IMR-90 (cell line): ENCODE data around the gene WDR49. TPM values are rescaled to one million over a fixed set of nuclear protein-coding genes. Genes with fewer than 3 reads are reported as not detected.

Source experiments
- ATAC-seq: fragments of 200-7000 bp; cut with Tn5 transposase; 2 replicates; pipeline ENCODE4 v1.9.1; 2020; ENCODE audit warnings: low read depth, mild to moderate bottlenecking, moderate library complexity
- BruUV-seq: library from RNA; stranded (reverse); fragments of 400-500 nt; replicated peaks from 2 replicates; lab custom pipeline; 2021; lab: Mats Ljungman, UMichigan
- CTCF ChIA-PET: fragments of 300-600 bp; formaldehyde crosslinking; extraction: SDS; loops from one replicate; lab custom pipeline; 2021; ENCODE audit warnings: antibody characterized with exemption; lab: Yijun Ruan, JAX
- POLR2A ChIA-PET: fragments of 300-600 bp; sonication (Branson Sonifier 250); formaldehyde crosslinking; loops from one replicate; lab custom pipeline; 2022; ENCODE audit warnings: antibody characterized with exemption; ENCODE audit not compliant: unreplicated experiment; lab: Charles Lee
- DNase-seq: peaks from one replicate; pipeline ENCODE4 v3.0.0; 2013
- H2AFZ ChIP-seq: replicated peaks from 2 replicates; pipeline ENCODE3; 2013; ENCODE audit warnings: low read length, mild to moderate bottlenecking; ENCODE audit not compliant: poor library complexity
- H2AK5ac ChIP-seq: 2 replicates; pipeline ENCODE4 v1.6.1; 2013; ENCODE audit warnings: low read depth, low read length, inconsistent platforms
- H2AK9ac ChIP-seq: replicated peaks from 2 replicates; pipeline ENCODE3; 2013; ENCODE audit warnings: mild to moderate bottlenecking, low read depth, low read length, moderate library complexity; ENCODE audit not compliant: poor library complexity
- H2BK120ac ChIP-seq: 2 replicates; pipeline ENCODE4 v1.6.1; 2013; ENCODE audit warnings: low read depth, low read length, inconsistent platforms
- H2BK15ac ChIP-seq: 3 replicates; pipeline ENCODE4 v1.6.1; 2013; ENCODE audit warnings: low read depth, low read length, inconsistent platforms
- H2BK20ac ChIP-seq: 2 replicates; pipeline ENCODE4 v1.6.1; 2013; ENCODE audit warnings: low read depth, mild to moderate bottlenecking, inconsistent platforms, low read length, moderate library complexity
- H2BK5ac ChIP-seq: 2 replicates; pipeline ENCODE4 v1.6.1; 2013; ENCODE audit warnings: mild to moderate bottlenecking, low read depth, low read length, inconsistent platforms; ENCODE audit not compliant: poor library complexity, severe bottlenecking
- H3K14ac ChIP-seq: replicated peaks from 2 replicates; pipeline ENCODE4 v1.6.1; 2013; ENCODE audit warnings: low read depth, low read length, inconsistent platforms
- H3K18ac ChIP-seq: 2 replicates; pipeline ENCODE4 v1.6.1; 2013; ENCODE audit warnings: low read depth, low read length, control low read depth
- H3K23ac ChIP-seq: 2 replicates; pipeline ENCODE4 v1.6.1; 2013; ENCODE audit warnings: low read depth, low read length, inconsistent platforms
- H3K27ac ChIP-seq: 2 replicates; pipeline ENCODE4 v1.5.1; 2013; ENCODE audit warnings: mild to moderate bottlenecking, control low read depth, low read length; ENCODE audit not compliant: insufficient read depth
- H3K27me3 ChIP-seq: 2 replicates; pipeline ENCODE4 v1.6.1; 2013; ENCODE audit warnings: low read length; ENCODE audit not compliant: control insufficient read depth, insufficient read depth
- H3K36me3 ChIP-seq: 2 replicates; pipeline ENCODE4 v1.6.1; 2013; ENCODE audit warnings: low read length, mixed read lengths; ENCODE audit not compliant: control insufficient read depth, insufficient read depth
- H3K4ac ChIP-seq: 2 replicates; pipeline ENCODE4 v1.6.1; 2013; ENCODE audit warnings: low read depth, low read length, inconsistent platforms
- H3K4me1 ChIP-seq: 2 replicates; pipeline ENCODE4 v1.6.1; 2013; ENCODE audit warnings: low read length, mixed read lengths; ENCODE audit not compliant: control insufficient read depth, insufficient read depth
- H3K4me2 ChIP-seq: 2 replicates; pipeline ENCODE4 v1.6.1; 2013; ENCODE audit warnings: low read depth, mild to moderate bottlenecking, control low read depth, low read length, moderate library complexity
- H3K4me3 ChIP-seq: 2 replicates; pipeline ENCODE4 v1.5.1; 2013; ENCODE audit warnings: low read depth, mild to moderate bottlenecking, control low read depth, low read length, moderate library complexity; ENCODE audit not compliant: insufficient read depth
- H3K56ac ChIP-seq: 2 replicates; pipeline ENCODE4 v1.6.1; 2013; ENCODE audit warnings: low read length, inconsistent platforms; ENCODE audit not compliant: insufficient read depth; ENCODE audit errors: extremely low read depth
- H3K79me1 ChIP-seq, 2 experiments: 2 replicates each; pipeline ENCODE4 v1.6.1; 2013; ENCODE audit warnings: low read length in 2 of 2, inconsistent platforms in 1 of 2, low read depth in 1 of 2
- H3K9ac ChIP-seq: 2 replicates; pipeline ENCODE4 v1.6.1; 2013; ENCODE audit warnings: low read depth, low read length, control low read depth
- H3K9me1 ChIP-seq: 2 replicates; pipeline ENCODE4 v1.6.1; 2013; ENCODE audit warnings: low read length, inconsistent platforms; ENCODE audit not compliant: insufficient read depth
- H3K9me3 ChIP-seq: 2 replicates; pipeline ENCODE4 v1.6.1; 2013; ENCODE audit warnings: low read length; ENCODE audit not compliant: control insufficient read depth, insufficient read depth
- H4K20me1 ChIP-seq: 2 replicates; pipeline ENCODE4 v1.6.1; 2013; ENCODE audit warnings: low read length, inconsistent platforms; ENCODE audit not compliant: insufficient read depth
- H4K5ac ChIP-seq: 2 replicates; pipeline ENCODE4 v1.6.1; 2013; ENCODE audit warnings: mild to moderate bottlenecking, low read depth, low read length, control low read depth
- H4K8ac ChIP-seq, 2 experiments: 2 replicates each; pipeline ENCODE4 v1.6.1; 2013; ENCODE audit warnings: low read depth in 2 of 2, low read length in 2 of 2, control low read depth in 1 of 2, inconsistent platforms in 1 of 2
- H4K91ac ChIP-seq: 2 replicates; pipeline ENCODE4 v1.6.1; 2013; ENCODE audit warnings: low read depth, low read length, inconsistent platforms; ENCODE audit not compliant: insufficient read depth
- BHLHE40 ChIP-seq: fragments of 150-350 bp; IDR thresholded peaks from 2 replicates; pipeline ENCODE4 v1.6.1; 2016; ENCODE audit warnings: mild to moderate bottlenecking, low read depth, low read length
- CEBPB ChIP-seq: IDR thresholded peaks from 2 replicates; pipeline ENCODE4 v1.6.1; 2012; ENCODE audit warnings: low read depth, low read length, improper control_type of control experiment
- CHD1 ChIP-seq: IDR thresholded peaks from 2 replicates; pipeline ENCODE4 v1.6.1; 2012; ENCODE audit warnings: low read depth, low read length, improper control_type of control experiment
- CTCF ChIP-seq: conservative IDR thresholded peaks from 2 replicates; pipeline ENCODE4 v1.5.1; 2012; ENCODE audit warnings: mild to moderate bottlenecking, low read depth, low read length, improper control_type of control experiment
- ELK1 ChIP-seq: fragments of 150-350 bp; IDR thresholded peaks from 2 replicates; pipeline ENCODE4 v1.6.1; 2016; ENCODE audit warnings: low read depth, mild to moderate bottlenecking, low read length, moderate library complexity, borderline replicate concordance
- FOS ChIP-seq: fragments of 150-350 bp; IDR thresholded peaks from 2 replicates; pipeline ENCODE4 v1.6.1; 2016; ENCODE audit warnings: low read depth, low read length
- MAFK ChIP-seq: IDR thresholded peaks from 2 replicates; pipeline ENCODE4 v1.6.1; 2012; ENCODE audit warnings: low read depth, low read length, improper control_type of control experiment
- MAZ ChIP-seq: IDR thresholded peaks from 2 replicates; pipeline ENCODE4 v1.6.1; 2012; ENCODE audit warnings: low read depth, mild to moderate bottlenecking, low read length, improper control_type of control experiment, moderate library complexity, borderline replicate concordance
- MXI1 ChIP-seq: IDR thresholded peaks from 2 replicates; pipeline ENCODE4 v1.6.1; 2012; ENCODE audit warnings: low read depth, mild to moderate bottlenecking, low read length, moderate library complexity, borderline replicate concordance
- POLR2A ChIP-seq: IDR thresholded peaks from 2 replicates; pipeline ENCODE4 v1.6.1; 2012; ENCODE audit warnings: mild to moderate bottlenecking, low read depth, low read length
- RAD21 ChIP-seq: IDR thresholded peaks from 2 replicates; pipeline ENCODE4 v1.6.1; 2012; ENCODE audit warnings: low read length, improper control_type of control experiment
- RCOR1 ChIP-seq: IDR thresholded peaks from 2 replicates; pipeline ENCODE4 v1.6.1; 2012; ENCODE audit warnings: mild to moderate bottlenecking, low read length, improper control_type of control experiment; ENCODE audit not compliant: insufficient replicate concordance
- RFX5 ChIP-seq: IDR thresholded peaks from 2 replicates; pipeline ENCODE4 v1.8.0; 2012; ENCODE audit warnings: low read depth, mild to moderate bottlenecking, low read length, moderate library complexity
- SMC3 ChIP-seq: fragments of 150-350 bp; IDR thresholded peaks from 2 replicates; pipeline ENCODE4 v1.6.1; 2016; ENCODE audit warnings: low read depth, mild to moderate bottlenecking, antibody characterized with exemption, low read length, moderate library complexity
- USF2 ChIP-seq: fragments of 150-350 bp; IDR thresholded peaks from 2 replicates; pipeline ENCODE4 v1.6.1; 2017; ENCODE audit warnings: mild to moderate bottlenecking, antibody characterized with exemption, low read length, low read depth
- WGBS, 2 experiments: methylation state at CpG; one replicate each; pipeline versions ENCODE4 v1.1.5 to v1.1.7; 2013; ENCODE audit warnings: missing lambda C conversion rate in 2 of 2; ENCODE audit not compliant: insufficient read length in 1 of 2; ENCODE audit errors: extremely low coverage in 2 of 2; 5-methylcytosine and 5-hydroxymethylcytosine counted together
- dilution Hi-C: fragments of 300-500 bp; cut with HindIII; formaldehyde crosslinking; loops from one replicate; pipeline ENCODE4 v1.14.3; 2018; ENCODE audit warnings: low sequenced_read_pairs; ENCODE audit not compliant: unreplicated experiment
- in situ Hi-C: fragments of 300-500 bp; cut with MboI; formaldehyde crosslinking; loops from 3 replicates; pipeline ENCODE4 v1.14.3; 2019; ENCODE audit warnings: low sequenced_read_pairs, inconsistent platforms, mixed read lengths
- intact Hi-C: fragments of 100-400 bp; cut with micrococcal nuclease; formaldehyde crosslinking; loops from 2 replicates; pipeline ENCODE4 v1.10.0; 2022
- polyA plus RNA-seq, 3 experiments: library from polyadenylated mRNA; depleted of rRNA; stranded (reverse); fragments of >200 nt; gene quantifications; 2 replicates each; pipeline ENCODE4 v1.2.3, GENCODE V29; 2012; ENCODE audit warnings: low replicate concordance in 1 of 3
- total RNA-seq: library from RNA; depleted of rRNA; stranded (reverse); fragments of >200 nt; gene quantifications from 2 replicates; pipeline ENCODE4 v1.2.3, GENCODE V29; 2012

Gene WDR49
- total and polyA plus RNA-seq, 2 of the 4 experiments (the other 2 are of a cell fraction), result not detected

GRCh38 chr3:167606836-167607235 lies 46.9 kb downstream of the WDR49 start:
- H3K23ac ChIP-seq, result no peak overlapping the region
- TF ChIP-seq BHLHE40 (no peak), POLR2A (no peak), USF2 (no peak), FOS (no peak), CTCF (no peak), RAD21 (no peak), CHD1 (no peak), CEBPB (no peak), RCOR1 (no peak), RFX5 (no peak), MAZ (no peak), SMC3 (no peak), MAFK (no peak), MXI1 (no peak), ELK1 (no peak)
- H2BK5ac ChIP-seq, result no peak overlapping the region

More at GRCh38 chr3:167606836-167607235, 46.9 kb downstream of the WDR49 start:
- no peak for DNase-seq
- Histone ChIP-seq H3K27me3 (no peaks in the 10 kb centered on the region), H3K79me1 (no peaks in the 10 kb centered on the region), H3K27ac (no peak overlapping the region), H3K56ac (no peak overlapping the region), H3K4me3 (no peak overlapping the region), H3K4me2 (no peak overlapping the region), H4K20me1 (no peaks in the 10 kb centered on the region), H2BK15ac (no peak overlapping the region), H3K36me3 (no peaks in the 10 kb centered on the region), H3K9me1 (no peaks in the 10 kb centered on the region), H3K18ac (no peak overlapping the region), H2BK20ac (no peak overlapping the region), H4K91ac (no peak overlapping the region), H3K14ac (no peak overlapping the region), H2AK5ac (no peak overlapping the region), H3K9me3 (peaks cover 2% of the 10 kb centered on the region), H3K4ac (no peak overlapping the region), H2BK120ac (no peak overlapping the region), H2AFZ (no peak overlapping the region), H3K9ac (no peak overlapping the region), H4K5ac (no peak overlapping the region), H4K8ac (no peak overlapping the region), H2AK9ac (no peak overlapping the region), H3K4me1 (no peaks in the 10 kb centered on the region)
- dilution Hi-C loops (no loop called here), intact Hi-C loops (no loop called here), in situ Hi-C loops (no loop called here)
- BruUV-seq, result no TSS peak
- 60% methylated on average over 1 of the region's 3 CpGs; no CpG with 5 or more reads in 1 of the 2 experiments for WGBS, 2 experiments
- ATAC-seq, result no peak
- CTCF ChIA-PET, result no interaction called here
- POLR2A ChIA-PET, result no interaction called here
